HepG2 (cell line): ENCODE data around the gene DNAJC7. TPM values are rescaled to one million over a fixed set of nuclear protein-coding genes. Genes with fewer than 3 reads are reported as not detected.

Experiments used
- ATAD3A ChIP-seq: sonication (generic); formaldehyde crosslinking; IDR thresholded peaks from 2 replicates; pipeline ENCODE4 v1.4.0; 2020; ENCODE audit warnings: missing genetic modification reagents
- EEA1 ChIP-seq: sonication (generic); formaldehyde crosslinking; IDR thresholded peaks from 2 replicates; pipeline ENCODE4 v1.5.1; 2020; ENCODE audit warnings: mild to moderate bottlenecking, missing genetic modification reagents, borderline replicate concordance
- ESRRA ChIP-seq: sonication (generic); formaldehyde crosslinking; IDR thresholded peaks from 2 replicates; pipeline ENCODE4 v1.5.1; 2020; ENCODE audit warnings: mild to moderate bottlenecking, low read depth, missing genetic modification reagents
- FOXA3 ChIP-seq: IDR thresholded peaks from 2 replicates; pipeline ENCODE4 v1.6.1; 2016; ENCODE audit warnings: missing genetic modification reagents, missing compliant biosample characterization
- IKZF5 ChIP-seq: IDR thresholded peaks from 2 replicates; pipeline ENCODE4 v1.6.1; 2018; ENCODE audit warnings: missing genetic modification reagents, mild to moderate bottlenecking, missing compliant biosample characterization
- JUN ChIP-seq: sonication (generic); formaldehyde crosslinking; IDR thresholded peaks from 2 replicates; pipeline ENCODE4 v1.4.0; 2020; ENCODE audit warnings: mild to moderate bottlenecking, missing genetic modification reagents
- REPIN1 ChIP-seq: sonication (generic); formaldehyde crosslinking; IDR thresholded peaks from 2 replicates; pipeline ENCODE4 v1.8.0; 2022; ENCODE audit warnings: missing genetic modification reagents, low read depth, mild to moderate bottlenecking, borderline replicate concordance
- TEF ChIP-seq: sonication (generic); formaldehyde crosslinking; IDR thresholded peaks from 2 replicates; pipeline ENCODE4 v1.5.0; 2020; ENCODE audit warnings: missing genetic modification reagents
- ZBTB40 ChIP-seq, 2 experiments: fragments of 450-650 bp in 1 of 2; sonication (generic) in 1 of 2; formaldehyde crosslinking in 1 of 2; IDR thresholded peaks; 2 replicates each; pipeline versions ENCODE4 v1.6.1 to v1.8.0; 2016 to 2022; ENCODE audit warnings: antibody characterized with exemption in 1 of 2, mild to moderate bottlenecking in 1 of 2, missing genetic modification reagents in 1 of 2
- ZGPAT ChIP-seq: IDR thresholded peaks from 2 replicates; pipeline ENCODE4 v1.6.1; 2016; ENCODE audit warnings: mild to moderate bottlenecking
- ZMYM4 ChIP-seq: sonication (generic); formaldehyde crosslinking; IDR thresholded peaks from 2 replicates; pipeline ENCODE4 v1.8.1; 2023; ENCODE audit warnings: mild to moderate bottlenecking, missing genetic modification reagents
- ZNF512 ChIP-seq: sonication (generic); formaldehyde crosslinking; IDR thresholded peaks from 2 replicates; pipeline ENCODE4 v1.4.0; 2020; ENCODE audit warnings: mild to moderate bottlenecking, missing genetic modification reagents
- ZNF577 ChIP-seq: sonication (generic); formaldehyde crosslinking; IDR thresholded peaks from 2 replicates; pipeline ENCODE4 v1.4.0; 2020; ENCODE audit warnings: mild to moderate bottlenecking, low read depth, missing genetic modification reagents, borderline replicate concordance
- polyA plus RNA-seq, 8 experiments: library from polyadenylated mRNA; depleted of rRNA in 3 of 8; stranded (reverse) in 7 of 8; unstranded in 1 of 8; fragments of >200 nt; fragmentation: Illumina TruSeq in 4 of 8; extraction: Trizol in 4 of 8; gene quantifications; 2 replicates each; pipeline versions ENCODE4 v1.2.1 to v1.2.3, GENCODE V29; 2011 to 2016; ENCODE audit warnings: low read depth in 4 of 8, missing spikeins in 1 of 8, mixed read lengths in 1 of 8; ENCODE audit not compliant: insufficient read depth in 1 of 8
- total RNA-seq, 5 experiments: library from RNA; depleted of rRNA; stranded (reverse); fragments of >200 nt; fragmentation: Illumina TruSeq; extraction: Trizol; gene quantifications; 2 replicates each; pipeline ENCODE4 v1.2.3, GENCODE V29; 2016; ENCODE audit warnings: low read depth in 1 of 5

DNAJC7 gene
- total and polyA plus RNA-seq, 2 of the 13 experiments (the other 11 are each of a cell fraction or from before 2014, with no cell fraction given) = 47.7 to 132 TPM

GRCh38 chr17:41957031-41957868, 60.0 kb downstream of the DNAJC7 start (continued):
- TF ChIP-seq TEF = no peak
- TF ChIP-seq ATAD3A (CRISPR knock-in tag) = no peak
- TF ChIP-seq ZGPAT (CRISPR knock-in tag) = peak; percentile 40; the same call in 1 of the 2 replicates
- TF ChIP-seq FOXA3 (CRISPR knock-in tag) = peak; percentile 36; the same call in 1 of the 2 replicates
- TF ChIP-seq JUN (CRISPR knock-in tag) = no peak
- TF ChIP-seq ZNF512 (CRISPR knock-in tag) = no peak
- TF ChIP-seq ZNF577 = no peak
- peak; percentile 61 for TF ChIP-seq IKZF5 (CRISPR knock-in tag)
- 0 out of 2 replicates have a peak, but pooled peaks have one; percentile 18 for TF ChIP-seq REPIN1
- no peak for TF ChIP-seq ZBTB40 (IDR thresholded peaks at IDR 0.05)
- no peak for TF ChIP-seq ZBTB40 (CRISPR knock-in tag; IDR thresholded peaks at IDR 0.05)
- peak; percentile 48 for TF ChIP-seq ESRRA
- no peak for TF ChIP-seq EEA1
- TF ChIP-seq ZMYM4 (CRISPR knock-in tag) = no peak; the same call in 1 of the 2 replicates
